ENCODE results near the gene MUC7. TPM values are rescaled to one million over a fixed set of nuclear protein-coding genes. Genes with fewer than 3 reads are reported as not detected.

MUC7 gene
- total RNA-seq, 1 experiment from 2014 or later, result not detected

Other genes starting within 250 kb of the MUC7 start
- gene FDCSP, start 246.1 kb upstream of the MUC7 start, total RNA-seq (2014; rRNA removed; shearing (Covaris generic)), result not detected in 2 replicates
- gene CSN3, start 229.6 kb upstream of the MUC7 start, total RNA-seq (2014; rRNA removed; shearing (Covaris generic)), result not detected in 2 replicates
- gene CABS1, start 137.2 kb upstream of the MUC7 start, total RNA-seq (2014; rRNA removed; shearing (Covaris generic)), result not detected in 2 replicates
- not detected in 2 replicates for gene SMR3A, start 111.4 kb upstream of the MUC7 start, total RNA-seq (2014; rRNA removed; shearing (Covaris generic))
- gene SMR3B, start 89.1 kb upstream of the MUC7 start, total RNA-seq (2014; rRNA removed; shearing (Covaris generic)), result not detected in 2 replicates
- not detected in 2 replicates for gene OPRPN, start 74.3 kb upstream of the MUC7 start, total RNA-seq (2014; rRNA removed; shearing (Covaris generic))
- 0.45 TPM in 1 of 2 replicates, not detected in the other for gene AMTN, start 46.4 kb downstream of the MUC7 start, total RNA-seq (2014; rRNA removed; shearing (Covaris generic))
- gene AMBN, start 120.1 kb downstream of the MUC7 start, total RNA-seq (2014; rRNA removed; shearing (Covaris generic)), result not detected in 2 replicates
- 0.20 TPM in 1 of 2 replicates, not detected in the other for gene ENAM, start 156.5 kb downstream of the MUC7 start, total RNA-seq (2014; rRNA removed; shearing (Covaris generic))
- gene JCHAIN, start 194.3 kb downstream of the MUC7 start, total RNA-seq (2014; rRNA removed; shearing (Covaris generic)), result not detected in 2 replicates
- gene UTP3, start 216.3 kb downstream of the MUC7 start, total RNA-seq (2014; rRNA removed; shearing (Covaris generic)), result 39.7 and 57.2 TPM in 2 replicates
- gene RUFY3, start 249.8 kb downstream of the MUC7 start, total RNA-seq (2014; rRNA removed; shearing (Covaris generic)), result 7.9 and 10.6 TPM in 2 replicates